Hepatic stellate cell (primary cell): ENCODE data around the gene ZNF735.
"Not testable (repeated sequence)": the region's sequence is repeated elsewhere in the genome, so short reads cannot be mapped to it uniquely, and the experiment has no call there.

Source experiments
- DNase-seq: peaks from one replicate; pipeline ENCODE4 v3.0.0; 2011; ENCODE audit warnings: low spot score

ZNF735 gene

DNA sequence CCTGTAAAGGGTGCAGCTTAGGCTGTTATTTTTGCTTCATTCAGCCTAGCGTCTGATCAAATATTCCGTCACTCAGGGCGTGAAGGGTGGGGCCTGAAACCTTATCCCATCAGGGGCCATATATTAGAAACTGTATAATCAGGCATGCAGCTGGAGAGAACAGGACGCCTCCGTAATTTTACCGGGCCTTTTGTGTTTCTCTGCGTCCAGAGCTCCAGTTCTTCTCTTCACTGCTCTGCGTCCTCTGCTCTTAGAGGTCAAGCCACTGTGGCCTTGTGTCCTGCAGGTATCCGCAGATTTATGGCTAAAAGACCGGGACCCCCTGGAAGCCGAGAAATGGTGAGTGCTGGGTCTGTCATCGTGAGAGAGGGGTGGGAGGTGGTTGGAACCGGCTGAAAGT lies at the start of gene ZNF735:
TSS of gene ZNF735 (plus strand) at position 301 of the 400 bp plus-strand sequence. CDS start at position 301, 0 bp downstream.
- no peak for DNase-seq

- not testable (repeated sequence) for DNase-seq
Measured at GRCh38 chr7:64170974-64171373, 36.0 kb upstream of the ZNF735 start.

GRCh38 chr7:64174328-64174727 lies 32.7 kb upstream of the ZNF735 start:
- DNase-seq: no peak

DNA sequence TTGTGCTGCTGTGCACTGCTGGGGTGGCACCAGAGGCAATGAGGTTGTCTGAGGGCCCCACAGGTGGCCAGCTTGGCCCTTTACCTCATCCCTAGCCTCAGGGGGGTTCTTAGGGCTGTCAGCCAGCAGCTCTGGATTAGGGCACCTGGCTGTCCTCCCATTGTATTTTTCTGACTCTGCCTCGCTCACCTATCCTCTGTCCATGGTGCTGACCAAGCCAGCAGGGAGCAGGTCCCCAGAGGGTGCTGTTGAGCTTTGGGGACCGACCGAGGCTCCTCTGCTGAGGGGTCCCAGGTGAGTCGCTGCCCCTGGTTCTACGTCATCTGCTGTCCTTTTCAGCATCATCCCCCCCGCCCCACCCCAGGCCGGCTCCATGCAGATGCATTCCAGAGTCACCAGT lies 32.1 kb upstream of the ZNF735 start:
- no peak for DNase-seq

DNA sequence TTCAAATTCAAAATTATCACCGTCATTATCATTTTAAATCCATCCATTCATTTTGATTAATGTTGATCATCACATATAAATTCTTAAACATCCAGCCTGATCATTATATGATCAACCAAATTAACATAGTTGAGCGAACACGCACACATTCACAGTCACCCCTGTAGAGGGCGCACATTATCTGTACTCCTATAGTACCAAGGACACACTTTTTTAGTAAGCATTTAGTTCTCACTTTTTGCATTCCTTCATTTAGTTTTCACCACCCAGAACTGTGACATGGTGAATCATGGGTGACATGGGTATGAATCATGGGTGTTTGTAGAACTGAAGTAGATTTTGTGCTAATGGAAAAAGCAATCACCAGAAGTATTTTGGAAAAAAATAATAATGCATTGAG lies 26.0 kb upstream of the ZNF735 start:
- no peak for DNase-seq

DNA sequence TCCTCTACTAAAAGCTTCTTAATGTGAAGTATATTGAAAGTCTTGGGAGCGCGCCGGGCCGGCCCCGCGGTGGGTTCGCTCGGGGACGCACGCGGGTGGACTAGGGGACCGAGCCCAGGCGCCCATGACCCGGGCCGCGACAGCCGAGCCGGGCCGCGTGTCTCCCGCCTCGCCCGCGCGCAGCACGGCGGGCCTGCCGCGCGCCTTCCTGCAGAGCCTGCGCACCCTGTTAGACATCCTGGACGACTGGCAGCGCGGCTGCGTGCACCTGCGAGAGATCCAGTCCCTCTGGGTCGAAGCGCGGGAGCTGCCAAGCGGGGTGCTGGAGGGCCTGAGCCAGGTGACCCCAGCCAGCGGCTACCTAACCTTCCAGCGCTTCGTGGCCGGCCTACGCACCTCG lies 25.4 kb upstream of the ZNF735 start:
- DNase-seq: no peak

- DNase-seq: no peak
Measured at GRCh38 chr7:64182036-64182790, 24.8 kb upstream of the ZNF735 start.

DNA sequence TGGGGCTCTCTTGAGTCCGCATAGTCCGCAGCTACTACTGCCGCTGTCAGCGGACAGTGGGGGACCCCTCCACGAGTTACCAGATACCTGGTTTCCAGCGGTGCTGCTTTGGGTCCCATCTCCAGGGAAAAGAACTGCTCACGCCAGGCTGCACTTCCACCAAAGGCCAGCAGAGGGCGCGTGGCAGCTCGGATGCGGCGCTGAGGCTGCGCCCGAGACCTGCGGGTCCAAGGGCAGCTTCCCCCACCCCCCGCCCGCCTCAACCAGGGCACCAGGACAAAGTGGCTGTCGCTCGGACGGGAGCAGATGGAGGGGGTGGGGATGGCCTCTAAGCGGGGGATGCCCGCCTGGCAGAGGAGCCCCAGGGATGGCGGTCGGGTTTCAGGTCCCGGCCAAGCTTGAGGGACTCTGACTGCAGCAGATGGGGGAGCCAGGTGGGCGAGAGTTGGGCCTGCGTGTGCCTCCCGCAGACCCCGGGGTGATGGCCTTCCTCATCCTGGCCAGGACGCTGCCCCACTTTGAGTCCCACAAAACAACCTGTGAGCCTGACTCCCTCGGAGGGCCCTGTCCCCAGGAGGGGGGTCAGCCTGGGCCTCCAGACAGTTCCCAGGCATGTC lies 23.8 kb upstream of the ZNF735 start:
- no peak for DNase-seq

- DNase-seq: no peak
Measured at GRCh38 chr7:64183827-64184372, 23.1 kb upstream of the ZNF735 start.

DNA sequence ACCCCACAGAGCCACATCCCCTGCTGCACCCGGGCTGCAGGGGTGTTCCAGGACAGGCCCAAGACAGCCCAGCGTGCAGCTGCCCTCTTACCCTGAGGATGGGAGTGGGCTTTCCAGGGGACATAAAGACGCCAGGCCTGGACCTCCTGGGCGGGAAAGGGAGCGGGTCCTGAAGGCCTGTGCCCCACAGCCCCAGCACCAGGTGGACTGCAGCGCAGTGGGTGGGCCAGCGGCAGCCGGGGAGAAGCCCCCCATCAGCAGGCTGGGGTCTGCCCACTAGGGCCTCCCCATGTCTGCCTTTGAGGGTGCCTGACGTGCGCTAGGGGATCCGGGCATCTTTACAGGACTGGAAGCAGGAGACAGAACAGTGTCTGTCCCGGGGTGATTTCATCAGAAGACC lies 22.6 kb upstream of the ZNF735 start:
- DNase-seq: no peak

GRCh38 chr7:64187408-64187807 lies 19.6 kb upstream of the ZNF735 start:
- no peak for DNase-seq

GRCh38 chr7:64192148-64192704 lies 14.8 kb upstream of the ZNF735 start:
- DNase-seq: no peak

- no peak for DNase-seq
Measured at GRCh38 chr7:64192775-64193174, 14.2 kb upstream of the ZNF735 start.

- not testable (repeated sequence) for DNase-seq
Measured at GRCh38 chr7:64219710-64220298, 12.8 kb downstream of the ZNF735 start.

GRCh38 chr7:64223366-64223765 lies 16.4 kb downstream of the ZNF735 start:
- no peak for DNase-seq

- not testable (repeated sequence) for DNase-seq
Measured at GRCh38 chr7:64228174-64228573, 21.2 kb downstream of the ZNF735 start, which contains the start of gene ZNF679. Gene ZNF679 (plus strand): TSS chr7:64228474. CDS start chr7:64249118, 20,644 bp downstream.

DNA sequence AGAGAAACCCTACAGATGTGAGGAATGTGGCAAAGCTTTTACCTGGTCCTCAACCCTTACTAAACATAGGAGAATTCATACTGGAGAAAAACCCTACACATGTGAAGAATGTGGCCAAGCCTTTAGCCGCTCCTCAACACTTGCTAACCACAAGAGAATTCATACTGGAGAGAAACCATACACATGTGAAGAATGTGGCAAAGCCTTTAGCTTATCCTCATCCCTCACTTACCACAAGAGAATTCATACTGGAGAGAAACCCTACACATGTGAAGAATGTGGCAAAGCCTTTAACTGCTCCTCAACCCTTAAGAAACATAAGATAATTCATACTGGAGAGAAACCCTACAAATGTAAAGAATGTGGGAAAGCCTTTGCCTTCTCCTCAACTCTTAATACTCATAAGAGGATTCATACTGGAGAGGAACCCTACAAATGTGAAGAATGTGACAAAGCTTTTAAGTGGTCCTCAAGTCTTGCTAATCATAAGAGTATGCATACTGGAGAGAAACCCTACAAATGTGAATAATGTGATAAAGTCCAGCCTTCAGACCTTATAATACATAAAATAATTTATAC lies 59.4 kb downstream of the ZNF735 start:
- no peak for DNase-seq
